Mesendoderm (in vitro differentiated cells): ENCODE results near the gene NFATC1.

Experiments
- DNase-seq: peaks from one replicate; pipeline ENCODE4 v3.0.0; 2013
- H2AK5ac ChIP-seq: 2 replicates; pipeline ENCODE4 v1.6.1; 2013; ENCODE audit warnings: low read length, inconsistent platforms
- H2BK120ac ChIP-seq: 2 replicates; pipeline ENCODE4 v1.6.1; 2013; ENCODE audit warnings: low read depth, mild to moderate bottlenecking, low read length, moderate library complexity, mixed read lengths
- H2BK15ac ChIP-seq: replicated peaks from 2 replicates; pipeline ENCODE4 v1.6.1; 2013; ENCODE audit warnings: low read depth, mild to moderate bottlenecking, moderate library complexity
- H2BK5ac ChIP-seq: 2 replicates; pipeline ENCODE4 v1.6.1; 2013; ENCODE audit warnings: low read length, inconsistent platforms
- H3K18ac ChIP-seq: 2 replicates; pipeline ENCODE4 v1.6.1; 2013; ENCODE audit warnings: mild to moderate bottlenecking, low read length, mixed read lengths
- H3K23ac ChIP-seq: one replicate; pipeline ENCODE4 v1.6.1; 2013; ENCODE audit warnings: low read length
- H3K27ac ChIP-seq: 2 replicates; pipeline ENCODE4 v1.5.1; 2013; ENCODE audit warnings: low read depth, mild to moderate bottlenecking, inconsistent platforms, low read length, moderate library complexity
- H3K27me3 ChIP-seq: 2 replicates; pipeline ENCODE4 v1.6.1; 2013; ENCODE audit warnings: low read length, control low read depth, mild to moderate bottlenecking, inconsistent platforms; ENCODE audit not compliant: insufficient read depth, poor library complexity
- H3K36me3 ChIP-seq: 2 replicates; pipeline ENCODE4 v1.6.1; 2013; ENCODE audit warnings: low read length, inconsistent platforms; ENCODE audit not compliant: control insufficient read depth, insufficient read depth
- H3K4ac ChIP-seq: one replicate; pipeline ENCODE4 v1.6.1; 2013; ENCODE audit warnings: low read depth, mild to moderate bottlenecking, low read length, moderate library complexity
- H3K4me1 ChIP-seq: 2 replicates; pipeline ENCODE4 v1.6.1; 2013; ENCODE audit warnings: low read depth, low read length, inconsistent platforms; ENCODE audit not compliant: control insufficient read depth
- H3K4me2 ChIP-seq: 2 replicates; pipeline ENCODE4 v1.6.1; 2013; ENCODE audit warnings: low read length
- H3K4me3 ChIP-seq: 2 replicates; pipeline ENCODE4 v1.5.1; 2013; ENCODE audit warnings: mild to moderate bottlenecking, low read length
- H3K56ac ChIP-seq: one replicate; pipeline ENCODE4 v1.6.1; 2013; ENCODE audit warnings: low read length
- H3K79me1 ChIP-seq: 2 replicates; pipeline ENCODE4 v1.6.1; 2013; ENCODE audit warnings: low read length, inconsistent platforms
- H3K79me2 ChIP-seq: 2 replicates; pipeline ENCODE4 v1.6.1; 2013; ENCODE audit warnings: mild to moderate bottlenecking, low read length; ENCODE audit not compliant: control insufficient read depth, insufficient read depth
- H3K9ac ChIP-seq: 2 replicates; pipeline ENCODE4 v1.6.1; 2013; ENCODE audit warnings: low read length, inconsistent platforms
- H4K5ac ChIP-seq: one replicate; pipeline ENCODE4 v1.6.1; 2013; ENCODE audit warnings: low read length
- H4K8ac ChIP-seq: one replicate; pipeline ENCODE4 v1.6.1; 2013; ENCODE audit warnings: low read depth, mild to moderate bottlenecking, control low read depth, low read length, moderate library complexity
- WGBS: extraction: QIAGEN DNeasy Blood & Tissue Kit; methylation state at CpG from one replicate; pipeline ENCODE4 v1.1.7; 2013; ENCODE audit warnings: low lambda C conversion rate, missing lambda C conversion rate; ENCODE audit not compliant: insufficient coverage; ENCODE audit errors: extremely low coverage; 5-methylcytosine and 5-hydroxymethylcytosine counted together

The NFATC1 gene

DNA sequence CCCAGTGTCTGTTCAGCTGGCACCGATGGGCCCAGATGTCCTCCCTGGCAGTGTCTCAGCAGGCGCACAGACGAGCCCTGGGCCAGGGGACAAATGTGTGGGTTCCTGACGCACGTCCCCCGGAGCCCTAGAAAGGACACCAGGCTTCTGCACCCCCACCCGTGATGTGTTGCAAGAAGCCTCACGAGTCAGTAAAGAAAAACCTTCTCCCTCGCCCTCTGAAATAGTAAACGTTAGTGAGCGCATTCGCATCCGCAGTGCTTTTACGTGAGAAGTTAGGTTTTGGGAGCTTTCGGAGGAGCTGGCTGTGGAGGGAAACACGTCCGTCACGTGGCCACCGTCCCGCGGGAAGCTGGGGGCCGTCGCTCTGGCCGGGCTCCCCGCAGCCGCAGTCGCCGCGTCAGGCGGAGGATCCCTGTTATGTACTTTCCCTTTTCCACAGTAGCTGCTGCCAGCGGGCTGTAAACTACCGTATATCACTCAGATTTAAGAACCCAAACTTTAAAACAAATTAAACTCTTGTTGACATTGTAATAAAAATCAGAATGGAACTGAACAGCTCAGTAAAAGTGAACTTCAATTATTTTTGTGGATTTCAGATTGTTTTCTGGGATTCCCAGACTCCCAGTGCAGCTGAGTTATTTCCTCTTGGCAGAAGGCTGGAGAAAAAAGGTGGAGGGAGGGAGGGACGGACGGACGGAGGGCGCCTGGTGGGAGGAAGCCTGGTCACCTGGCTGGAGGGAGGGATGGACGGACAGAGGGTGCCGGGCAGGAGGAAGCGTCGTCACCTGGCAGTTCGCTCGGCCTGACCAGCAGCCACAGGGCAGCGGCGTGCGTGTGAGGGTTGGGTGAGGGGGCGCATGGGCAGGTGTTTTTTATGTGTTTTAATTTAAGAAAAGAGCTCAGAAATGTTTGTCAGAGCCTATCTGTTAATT, 112.1 kb downstream of the NFATC1 start:
- H3K18ac ChIP-seq: peak overlapping the region; percentile 29
- no peak overlapping the region for H4K8ac ChIP-seq
- peaks cover 6% of the 10 kb centered on the region for H3K4me1 ChIP-seq
- H2BK120ac ChIP-seq: peak overlapping the region; percentile 48
- H3K23ac ChIP-seq: peak overlapping the region; percentile 91
- no peaks in the 10 kb centered on the region for H3K79me1 ChIP-seq
- no peaks in the 10 kb centered on the region for H3K27me3 ChIP-seq
- H3K36me3 ChIP-seq: no peaks in the 10 kb centered on the region
- peak overlapping the region; percentile 76 for H3K56ac ChIP-seq
- H3K4ac ChIP-seq: peak overlapping the region; percentile 17
- DNase-seq: no peak
- no CpG with 5 or more reads among the region's 46 CpGs for WGBS
- H3K9ac ChIP-seq: peak overlapping the region; percentile 77
- H3K79me2 ChIP-seq: no peaks in the 10 kb centered on the region
- peak overlapping the region; percentile 90 for H3K27ac ChIP-seq
- H2BK5ac ChIP-seq: peak overlapping the region; percentile 88
- no peak overlapping the region for H2BK15ac ChIP-seq
- peak overlapping the region; percentile 28 for H3K4me2 ChIP-seq
- no peak overlapping the region for H3K4me3 ChIP-seq
- no peak overlapping the region for H4K5ac ChIP-seq
- no peak overlapping the region for H2AK5ac ChIP-seq

DNA sequence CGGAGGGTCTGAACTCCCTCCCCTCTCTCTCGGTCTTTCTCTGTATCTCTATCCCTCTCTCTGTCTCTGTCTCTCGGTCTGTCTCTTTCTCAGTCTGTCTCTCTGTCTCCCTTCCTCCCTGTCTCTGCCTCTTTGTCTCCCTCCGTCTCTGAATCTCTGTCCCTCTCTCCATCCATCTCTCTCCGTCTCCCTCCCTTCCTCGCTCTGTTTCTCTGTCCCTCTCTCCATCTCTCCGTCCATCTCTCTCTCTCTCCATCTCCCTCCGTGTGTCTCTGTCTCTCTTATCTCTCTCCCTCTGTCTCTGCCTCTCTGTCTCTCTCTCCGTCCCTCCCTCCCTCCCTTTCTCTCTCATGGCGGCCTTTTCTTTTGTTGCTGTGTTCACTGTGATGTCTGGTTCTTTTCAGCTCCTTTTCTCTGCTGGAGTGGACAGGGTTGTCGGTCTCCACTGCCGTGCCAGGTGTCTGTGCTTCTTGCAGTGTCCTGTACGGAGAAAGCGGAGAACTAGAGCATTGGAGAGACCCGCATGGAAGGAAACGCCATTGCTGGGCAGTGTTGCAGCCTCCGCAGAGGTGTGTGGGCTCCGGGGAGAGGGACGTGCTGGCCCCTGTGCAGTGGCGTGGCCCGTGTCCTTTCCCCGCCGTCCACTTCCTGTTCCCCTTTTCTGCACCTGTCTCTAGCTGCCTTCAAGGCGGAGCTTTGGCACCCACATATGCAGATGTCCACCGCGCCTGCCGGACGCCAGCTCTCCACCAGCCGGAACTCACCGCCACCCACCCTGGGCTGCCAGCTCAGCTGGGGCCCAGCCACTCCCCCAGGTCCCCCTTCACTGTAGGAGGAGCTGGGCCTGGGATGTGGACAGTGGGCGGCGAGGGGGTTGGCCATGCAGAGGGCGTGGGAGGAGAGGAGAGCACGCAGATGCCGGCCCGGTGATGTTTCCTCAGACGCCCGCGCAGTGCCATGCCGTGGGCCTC, 113.1 kb downstream of the NFATC1 start:
- no peaks in the 10 kb centered on the region for H3K79me2 ChIP-seq
- H3K18ac ChIP-seq: no peak overlapping the region
- H3K79me1 ChIP-seq: no peaks in the 10 kb centered on the region
- no peak overlapping the region for H3K9ac ChIP-seq
- no peak overlapping the region for H3K56ac ChIP-seq
- no peak overlapping the region for H4K8ac ChIP-seq
- no peak overlapping the region for H2BK5ac ChIP-seq
- WGBS: no CpG with 5 or more reads among the region's 40 CpGs
- H3K23ac ChIP-seq: no peak overlapping the region
- H2BK120ac ChIP-seq: no peak overlapping the region
- no peak for DNase-seq
- no peaks in the 10 kb centered on the region for H3K36me3 ChIP-seq
- H3K27ac ChIP-seq: no peak overlapping the region
- H3K27me3 ChIP-seq: no peaks in the 10 kb centered on the region
- H2BK15ac ChIP-seq: no peak overlapping the region
- peak overlapping the region; percentile 5 for H3K4ac ChIP-seq
- no peak overlapping the region for H4K5ac ChIP-seq
- H3K4me1 ChIP-seq: peaks cover 6% of the 10 kb centered on the region
- H3K4me2 ChIP-seq: no peak overlapping the region
- no peak overlapping the region for H3K4me3 ChIP-seq
- no peak overlapping the region for H2AK5ac ChIP-seq

DNA sequence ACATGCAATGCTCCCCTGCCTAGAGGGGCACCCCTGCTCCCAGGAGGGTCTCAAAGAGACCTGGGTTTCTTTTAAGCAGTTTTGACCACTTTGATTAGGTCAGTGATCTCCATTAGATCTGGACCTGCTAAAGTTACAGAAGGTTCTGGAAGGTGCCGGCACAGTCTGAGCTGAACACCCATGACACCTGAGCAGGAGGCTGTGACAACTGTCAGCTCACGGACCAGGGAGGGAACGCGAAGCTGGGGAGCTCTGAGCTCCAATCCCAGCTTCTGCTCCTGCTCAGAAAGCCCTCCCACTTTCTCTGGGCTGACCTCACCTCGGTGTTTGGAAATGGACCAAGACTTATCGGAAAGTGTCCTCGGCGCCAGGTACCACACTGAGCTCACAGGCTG, 113.8 kb downstream of the NFATC1 start:
- Histone ChIP-seq H3K79me2 (no peaks in the 10 kb centered on the region), H2AK5ac (no peak overlapping the region), H3K9ac (no peak overlapping the region), H3K4me1 (peaks cover 6% of the 10 kb centered on the region), H3K27ac (no peak overlapping the region), H3K79me1 (no peaks in the 10 kb centered on the region), H4K8ac (no peak overlapping the region), H2BK120ac (no peak overlapping the region), H3K36me3 (no peaks in the 10 kb centered on the region), H4K5ac (no peak overlapping the region), H2BK15ac (no peak overlapping the region), H3K27me3 (no peaks in the 10 kb centered on the region), H3K56ac (no peak overlapping the region), H3K4me2 (no peak overlapping the region), H3K23ac (no peak overlapping the region), H3K4ac (peak overlapping the region; percentile 5), H2BK5ac (no peak overlapping the region), H3K18ac (no peak overlapping the region), H3K4me3 (no peak overlapping the region)
- WGBS: no CpG with 5 or more reads among the region's 8 CpGs
- DNase-seq: no peak

DNA sequence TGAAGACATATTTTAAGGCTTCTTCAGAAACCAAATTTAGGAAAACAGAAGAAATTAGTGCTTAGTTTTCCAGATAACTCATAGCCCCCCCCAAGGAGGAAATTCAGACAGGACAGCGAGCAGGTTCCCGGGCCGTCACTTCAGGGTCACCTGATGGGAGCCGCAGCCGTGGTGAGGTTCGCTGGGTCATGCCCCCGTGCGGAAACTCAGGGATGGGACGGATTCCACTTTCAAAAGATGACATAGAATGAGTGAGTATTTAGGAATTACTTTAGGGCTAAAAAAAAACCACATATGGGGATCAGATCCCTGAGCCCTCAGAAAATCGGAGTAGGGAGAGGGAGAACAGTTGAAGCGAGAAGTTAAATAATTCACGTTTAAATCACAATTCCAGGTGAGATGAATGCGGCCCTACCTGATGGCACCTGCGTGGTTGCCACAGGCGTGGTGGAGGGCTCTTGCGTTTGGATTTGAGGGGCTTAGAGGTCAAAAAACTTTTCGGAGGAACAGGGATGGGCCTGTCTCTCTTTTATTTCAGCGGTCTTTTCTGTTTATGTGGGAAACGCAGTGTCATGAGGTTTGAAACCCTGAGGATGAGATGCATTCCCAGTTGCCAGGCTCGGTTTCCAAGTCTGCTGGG, 114.4 kb downstream of the NFATC1 start:
- H3K27ac ChIP-seq: no peak overlapping the region
- H4K5ac ChIP-seq: no peak overlapping the region
- H3K23ac ChIP-seq: no peak overlapping the region
- no peak overlapping the region for H3K4ac ChIP-seq
- no peak overlapping the region for H3K4me3 ChIP-seq
- H2BK15ac ChIP-seq: no peak overlapping the region
- no peak for DNase-seq
- H3K56ac ChIP-seq: no peak overlapping the region
- H3K79me2 ChIP-seq: no peaks in the 10 kb centered on the region
- no peak overlapping the region for H3K18ac ChIP-seq
- H3K9ac ChIP-seq: no peak overlapping the region
- H4K8ac ChIP-seq: no peak overlapping the region
- H3K4me2 ChIP-seq: no peak overlapping the region
- no CpG with 5 or more reads among the region's 20 CpGs for WGBS
- no peak overlapping the region for H2AK5ac ChIP-seq
- H3K79me1 ChIP-seq: no peaks in the 10 kb centered on the region
- no peak overlapping the region for H2BK5ac ChIP-seq
- no peak overlapping the region for H2BK120ac ChIP-seq
- peaks cover 6% of the 10 kb centered on the region for H3K4me1 ChIP-seq
- no peaks in the 10 kb centered on the region for H3K27me3 ChIP-seq
- H3K36me3 ChIP-seq: no peaks in the 10 kb centered on the region

DNA sequence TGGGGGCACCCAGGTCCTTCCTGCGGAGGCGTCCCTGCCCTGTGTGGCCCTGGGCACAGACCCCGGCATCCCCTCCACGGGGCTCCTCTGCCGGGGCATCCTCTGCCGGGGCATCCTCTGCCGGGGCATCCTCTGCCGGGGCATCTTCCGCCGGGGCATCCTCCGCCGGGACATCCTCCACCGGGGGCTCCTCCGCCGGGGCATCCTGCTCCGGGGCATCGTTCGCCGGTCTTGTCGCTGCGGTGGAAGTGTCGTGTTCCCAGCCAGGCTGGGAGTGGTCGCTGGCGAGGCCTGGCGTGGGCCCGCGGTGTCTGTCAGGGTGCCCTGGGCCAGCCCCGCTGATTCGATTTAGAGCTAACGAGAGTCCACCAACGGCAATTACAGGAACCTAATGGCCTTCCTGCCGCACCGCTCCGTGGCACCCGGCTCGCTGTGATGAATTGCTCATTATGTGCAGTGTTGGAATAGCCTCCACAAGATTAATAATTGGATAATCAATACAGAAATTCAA, 115.1 kb downstream of the NFATC1 start:
- H2AK5ac ChIP-seq: no peak overlapping the region
- H2BK15ac ChIP-seq: no peak overlapping the region
- no peak overlapping the region for H3K27ac ChIP-seq
- H3K18ac ChIP-seq: no peak overlapping the region
- no peak overlapping the region for H2BK120ac ChIP-seq
- no peak overlapping the region for H2BK5ac ChIP-seq
- no peak overlapping the region for H3K9ac ChIP-seq
- no peak overlapping the region for H4K5ac ChIP-seq
- H3K4me2 ChIP-seq: no peak overlapping the region
- H3K23ac ChIP-seq: no peak overlapping the region
- H3K36me3 ChIP-seq: no peaks in the 10 kb centered on the region
- H3K27me3 ChIP-seq: no peaks in the 10 kb centered on the region
- H3K79me1 ChIP-seq: no peaks in the 10 kb centered on the region
- peaks cover 6% of the 10 kb centered on the region for H3K4me1 ChIP-seq
- no peak overlapping the region for H3K56ac ChIP-seq
- no peak overlapping the region for H3K4me3 ChIP-seq
- no peak overlapping the region for H4K8ac ChIP-seq
- no CpG with 5 or more reads among the region's 36 CpGs for WGBS
- DNase-seq: no peak
- H3K4ac ChIP-seq: no peak overlapping the region
- no peaks in the 10 kb centered on the region for H3K79me2 ChIP-seq
